Left lung (tissue), 10 donors: ENCODE results near the gene ATOH8. TPM values are rescaled to one million over a fixed set of nuclear protein-coding genes. Genes with fewer than 3 reads are reported as not detected.

Experiments
- ATAC-seq: fragments of 200-7000 bp; cut with Tn5 transposase; one replicate; pipeline ENCODE4 v1.9.1; 2020; ENCODE audit warnings: moderate library complexity
- DNase-seq, 4 donors: peaks; one replicate each; pipeline ENCODE4 v3.0.0-alpha.2; 2013 to 2020
- H3K27ac ChIP-seq, 2 donors: fragments of 200-600 bp; sonication (generic) in 1 of 2; one replicate each; pipeline versions ENCODE4 v1.5.0 to v1.8.0; 2020 to 2021
- H3K27me3 ChIP-seq, 2 donors: fragments of 200-600 bp; sonication (generic) in 1 of 2; one replicate each; pipeline versions ENCODE4 v1.5.0 to v1.8.0; 2020 to 2021
- H3K36me3 ChIP-seq, 2 donors: fragments of 200-600 bp; sonication (generic) in 1 of 2; one replicate each; pipeline versions ENCODE4 v1.5.0 to v1.8.0; 2020 to 2021
- H3K4me1 ChIP-seq, 2 donors: fragments of 200-600 bp; one replicate each; pipeline ENCODE4 v1.8.0; 2021
- H3K4me3 ChIP-seq, 2 donors: fragments of 200-600 bp; sonication (generic) in 1 of 2; one replicate each; pipeline versions ENCODE4 v1.5.0 to v1.8.0; 2020 to 2021; ENCODE audit warnings: mild to moderate bottlenecking in 1 of 2
- H3K9me3 ChIP-seq, 2 donors: fragments of 200-600 bp; sonication (generic) in 1 of 2; one replicate each; pipeline versions ENCODE4 v1.5.0 to v1.8.0; 2020 to 2021
- intact Hi-C, 2 donors: fragments of 100-400 bp; cut with DNase I; formaldehyde crosslinking; loops; one replicate each; pipeline versions ENCODE4 v1.11.2 to v1.14.2; 2022
- polyA plus RNA-seq, 6 donors: library from polyadenylated mRNA; unstranded; fragments of 120-200 nt; gene quantifications; one replicate each; pipeline ENCODE4 v1.2.1, GENCODE V29; 2013; ENCODE audit not compliant: insufficient read length in 6 of 6
- total RNA-seq, 2 donors: library from RNA; stranded (reverse); fragmentation: NEBNext Ultra II Directional; extraction: Animal tissue kit (Norgen Biotek cat#: 25700); gene quantifications; one replicate each; pipeline ENCODE4 v1.2.1, GENCODE V29; 2021
- TF ChIP-seq, protein P1 (sequence below), 2 donors: fragments of 200-600 bp; sonication (generic) in 1 of 2; IDR thresholded peaks; one replicate each; pipeline versions ENCODE4 v1.5.0 to v1.8.0; 2021; ENCODE audit warnings: antibody characterized with exemption in 2 of 2
- donor health status: DM: no; HTN: yes; CAD: no.
- donor health status: DM: no; HTN: no; CAD: no.

ATOH8 gene
- total and polyA plus RNA-seq, 8 donors = 24.7 to 36.5 (median 34.3) TPM

DNA sequence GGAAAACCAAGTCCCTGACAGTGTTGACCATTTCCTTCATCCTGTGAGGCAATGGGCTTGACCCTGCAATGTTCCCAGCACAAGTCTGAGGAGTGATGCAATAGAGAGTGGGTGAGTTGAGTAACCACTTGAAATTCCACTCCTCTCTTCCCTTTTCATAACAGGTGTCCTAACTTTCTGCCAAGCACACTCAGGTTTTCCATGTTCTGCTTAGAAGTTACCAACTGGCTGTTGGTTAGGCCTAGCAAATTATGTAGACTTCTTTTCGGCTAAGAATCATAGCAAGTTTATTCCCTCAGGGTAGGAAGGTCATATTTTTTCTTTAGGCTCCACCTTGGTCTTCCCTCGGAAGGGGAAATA is 48.1 kb upstream of the ATOH8 start:
- intact Hi-C loops = no loop called here
- Histone ChIP-seq H3K27me3 (no peaks in the 10 kb centered on the region), H3K4me3 (no peak overlapping the region), H3K9me3 (no peaks in the 10 kb centered on the region), H3K27ac (peak overlapping the region; percentile 94 to 95), H3K36me3 (no peaks in the 10 kb centered on the region), H3K4me1 (peaks cover 68 to 96% of the 10 kb centered on the region in 2 donors)
- TF ChIP-seq, protein P1, sequence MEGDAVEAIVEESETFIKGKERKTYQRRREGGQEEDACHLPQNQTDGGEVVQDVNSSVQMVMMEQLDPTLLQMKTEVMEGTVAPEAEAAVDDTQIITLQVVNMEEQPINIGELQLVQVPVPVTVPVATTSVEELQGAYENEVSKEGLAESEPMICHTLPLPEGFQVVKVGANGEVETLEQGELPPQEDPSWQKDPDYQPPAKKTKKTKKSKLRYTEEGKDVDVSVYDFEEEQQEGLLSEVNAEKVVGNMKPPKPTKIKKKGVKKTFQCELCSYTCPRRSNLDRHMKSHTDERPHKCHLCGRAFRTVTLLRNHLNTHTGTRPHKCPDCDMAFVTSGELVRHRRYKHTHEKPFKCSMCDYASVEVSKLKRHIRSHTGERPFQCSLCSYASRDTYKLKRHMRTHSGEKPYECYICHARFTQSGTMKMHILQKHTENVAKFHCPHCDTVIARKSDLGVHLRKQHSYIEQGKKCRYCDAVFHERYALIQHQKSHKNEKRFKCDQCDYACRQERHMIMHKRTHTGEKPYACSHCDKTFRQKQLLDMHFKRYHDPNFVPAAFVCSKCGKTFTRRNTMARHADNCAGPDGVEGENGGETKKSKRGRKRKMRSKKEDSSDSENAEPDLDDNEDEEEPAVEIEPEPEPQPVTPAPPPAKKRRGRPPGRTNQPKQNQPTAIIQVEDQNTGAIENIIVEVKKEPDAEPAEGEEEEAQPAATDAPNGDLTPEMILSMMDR (IDR thresholded peaks at IDR 0.05) = no peak
- DNase-seq (peak in 3 of 4 donors; percentile 35 to 83 (median 82)), ATAC-seq (peak; percentile 72)

DNA sequence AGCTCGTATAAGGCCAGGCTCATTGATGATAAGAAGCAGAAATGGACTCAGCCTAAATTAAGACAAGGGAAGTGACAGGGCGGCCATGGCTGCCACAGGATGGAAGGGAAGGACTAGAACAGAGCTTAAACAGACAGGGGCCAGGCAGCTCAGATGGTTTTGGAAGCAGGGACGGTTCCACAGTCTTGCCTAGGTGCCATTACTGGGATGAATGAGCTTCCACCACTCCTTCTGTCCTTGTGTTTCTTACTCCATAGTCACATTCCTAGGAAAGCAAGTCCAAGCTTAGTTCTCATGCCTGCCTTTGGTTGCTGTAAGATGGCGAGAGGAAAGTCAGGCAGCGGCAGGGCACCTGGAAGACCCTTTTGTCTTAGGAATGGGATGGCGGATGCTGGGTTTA is 47.7 kb upstream of the ATOH8 start:
- peak overlapping the region; percentile 94 to 95 for H3K27ac ChIP-seq
- TF ChIP-seq, protein P1 (IDR thresholded peaks at IDR 0.05) = no peak
- intact Hi-C loops = no loop called here

DNA sequence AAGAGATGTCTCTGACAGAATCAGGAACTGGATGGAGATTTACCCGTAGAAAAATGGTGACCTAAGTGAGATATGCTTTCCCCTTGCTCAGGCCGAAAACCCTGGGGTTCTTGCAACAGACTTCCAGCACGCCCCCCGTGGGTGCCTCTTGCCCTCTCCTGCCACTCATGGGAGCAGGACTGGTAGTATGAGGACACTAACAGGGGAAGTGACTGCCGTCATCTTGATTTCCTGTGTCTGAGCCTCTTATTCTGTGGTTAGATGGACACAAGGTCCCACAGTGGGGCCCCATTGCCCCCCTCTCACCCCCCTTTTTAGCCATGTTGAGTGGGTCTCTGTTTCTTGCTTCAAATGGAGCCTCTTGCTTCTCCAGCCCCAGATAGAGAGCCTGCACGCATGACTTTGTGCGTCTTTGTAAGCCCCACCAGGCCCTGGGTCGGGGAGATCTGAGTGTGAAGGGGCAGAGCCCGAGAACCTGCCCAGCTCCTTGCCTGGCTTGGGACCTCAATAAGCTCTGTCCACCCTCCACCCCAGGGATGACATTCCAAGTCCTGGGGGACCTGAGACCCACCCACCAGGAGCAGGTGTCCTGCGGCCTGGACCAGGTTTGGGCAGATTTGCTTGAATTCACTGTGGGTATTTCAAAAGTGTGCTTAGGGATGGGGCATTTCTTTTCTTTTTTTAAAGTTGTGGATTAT is 47.0 kb upstream of the ATOH8 start:
- intact Hi-C loops = no loop called here
- no peaks in the 10 kb centered on the region for H3K36me3 ChIP-seq
- H3K27ac ChIP-seq = peak overlapping the region; percentile 94 to 95
- H3K4me1 ChIP-seq = peaks cover 79 to 100% of the 10 kb centered on the region in 2 donors
- no peak overlapping the region for H3K4me3 ChIP-seq
- no peaks in the 10 kb centered on the region for H3K27me3 ChIP-seq
- DNase-seq = peak in 2 of 4 donors; percentile 75 to 86
- ATAC-seq = no peak
- no peaks in the 10 kb centered on the region for H3K9me3 ChIP-seq
- TF ChIP-seq, protein P1 (IDR thresholded peaks at IDR 0.05) = no peak

More for the DNA sequence above, 47.7 kb upstream of the ATOH8 start:
- Histone ChIP-seq H3K4me3 (no peak overlapping the region), H3K36me3 (no peaks in the 10 kb centered on the region), H3K4me1 (peaks cover 72 to 99% of the 10 kb centered on the region in 2 donors), H3K27me3 (no peaks in the 10 kb centered on the region), H3K9me3 (no peaks in the 10 kb centered on the region)
- DNase-seq (no peak), ATAC-seq (no peak)

DNA sequence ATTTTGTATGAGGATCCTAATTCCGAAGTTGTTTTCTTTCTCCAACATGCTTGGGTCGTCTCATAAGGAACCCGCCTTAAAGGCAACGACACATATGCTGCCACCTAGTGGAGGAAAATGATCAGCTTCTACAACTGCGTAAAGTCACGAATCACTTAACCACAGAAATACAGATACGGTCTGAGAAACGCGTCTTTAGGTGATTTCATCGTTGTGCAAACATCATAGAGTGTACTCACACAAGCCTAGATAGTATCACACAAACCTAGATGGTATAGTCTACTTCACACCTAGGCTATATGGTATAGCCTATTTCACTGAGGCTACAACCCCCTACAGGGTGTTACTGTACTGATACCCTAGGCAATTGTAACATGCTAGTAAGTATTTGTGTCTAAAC is 46.5 kb upstream of the ATOH8 start:
- H3K4me1 ChIP-seq = peaks cover 79 to 99% of the 10 kb centered on the region in 2 donors
- DNase-seq = peak in 2 of 4 donors; percentile 76 to 88
- H3K9me3 ChIP-seq = no peaks in the 10 kb centered on the region
- H3K27ac ChIP-seq = peak overlapping the region; percentile 94 to 95
- no peaks in the 10 kb centered on the region for H3K27me3 ChIP-seq
- TF ChIP-seq, protein P1 (IDR thresholded peaks at IDR 0.05) = peak; percentile 87 to 92
- intact Hi-C loops = no loop called here
- ATAC-seq = peak; percentile 57
- H3K36me3 ChIP-seq = no peaks in the 10 kb centered on the region
- H3K4me3 ChIP-seq = no peak overlapping the region

DNA sequence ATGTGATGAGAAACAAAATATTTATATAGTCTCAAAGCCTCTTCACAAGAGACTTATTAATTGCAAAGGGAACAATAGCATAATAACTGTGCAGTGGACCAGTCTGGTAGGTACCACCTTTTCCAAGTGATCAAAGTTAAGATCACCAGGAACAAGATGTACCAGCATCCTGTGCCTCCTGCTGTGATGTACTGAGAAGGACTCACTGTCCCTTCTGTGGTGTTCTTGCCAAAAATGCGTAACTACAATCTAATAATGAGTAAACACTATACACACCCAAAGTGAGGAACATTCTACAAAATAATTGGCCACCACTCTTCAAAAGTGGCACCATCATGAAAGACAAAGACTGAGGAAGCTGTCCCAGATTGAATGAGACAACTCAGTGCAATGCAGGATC is 45.1 kb upstream of the ATOH8 start:
- TF ChIP-seq, protein P1 (IDR thresholded peaks at IDR 0.05) = no peak
- ATAC-seq (no peak), DNase-seq (no peak)

More for the DNA sequence above, 45.1 kb upstream of the ATOH8 start:
- Histone ChIP-seq H3K9me3 (no peaks in the 10 kb centered on the region), H3K4me1 (peaks cover 80 to 99% of the 10 kb centered on the region in 2 donors), H3K27ac (peak overlapping the region; percentile 94 to 95), H3K4me3 (no peak overlapping the region), H3K36me3 (no peaks in the 10 kb centered on the region), H3K27me3 (no peaks in the 10 kb centered on the region)
- intact Hi-C loops = no loop called here
